ENCODE data around the gene FAIM2.

The FAIM2 gene

DNA sequence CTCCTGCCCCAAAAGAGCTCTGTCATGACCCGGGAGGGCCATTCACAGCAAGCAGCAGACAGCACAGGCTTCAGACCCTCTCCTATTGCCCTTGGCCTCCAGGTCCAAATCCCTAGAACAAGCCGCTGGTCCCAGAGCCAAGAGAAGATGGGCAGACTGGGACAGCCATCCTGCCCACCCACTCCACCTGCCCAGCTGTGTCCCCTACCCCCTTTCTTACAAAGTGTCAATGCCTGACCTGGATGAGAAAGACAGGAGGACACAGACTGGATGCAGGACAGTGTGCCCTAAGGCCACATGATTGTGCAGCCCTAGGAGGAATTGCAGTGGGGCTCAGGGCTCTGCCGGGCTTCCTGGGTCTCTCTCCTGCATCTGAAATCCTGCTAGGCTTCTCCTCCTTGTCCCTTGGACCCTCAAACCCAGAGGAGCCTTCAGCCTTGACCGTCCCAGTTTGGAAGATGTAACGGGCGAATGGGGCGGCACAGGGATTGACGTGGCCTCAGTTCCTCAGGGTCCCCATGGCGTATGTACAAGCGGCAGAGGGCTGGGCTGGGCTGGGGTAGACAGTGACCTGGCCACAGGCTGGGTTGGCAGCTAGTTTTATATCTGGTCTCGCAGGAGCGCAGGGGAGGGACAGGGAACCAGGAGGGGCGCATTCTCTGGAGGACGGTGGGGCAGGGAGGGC is 33.7 kb downstream of the FAIM2 start:
- H3K4me1 ChIP-seq (ENCODE audit: low read depth, poor library complexity, severe bottlenecking) = no peaks in the 10 kb centered on the region
- no peaks in the 10 kb centered on the region for H3K36me3 ChIP-seq (ENCODE audit: insufficient read depth)
- H3K27me3 ChIP-seq (ENCODE audit: insufficient read depth, low read depth) = no peaks in the 10 kb centered on the region; the same call in 1 of the 2 replicates
- no peaks in the 10 kb centered on the region for H3K79me2 ChIP-seq (ENCODE audit: insufficient read depth, low read depth)
- no peak overlapping the region for H2AFZ ChIP-seq (ENCODE audit: low read depth)
- no peak overlapping the region for H3K4me3 ChIP-seq (IDR thresholded peaks at IDR 0.05; ENCODE audit: insufficient read depth, low read depth, low read length)
- TF ChIP-seq, protein P1, sequence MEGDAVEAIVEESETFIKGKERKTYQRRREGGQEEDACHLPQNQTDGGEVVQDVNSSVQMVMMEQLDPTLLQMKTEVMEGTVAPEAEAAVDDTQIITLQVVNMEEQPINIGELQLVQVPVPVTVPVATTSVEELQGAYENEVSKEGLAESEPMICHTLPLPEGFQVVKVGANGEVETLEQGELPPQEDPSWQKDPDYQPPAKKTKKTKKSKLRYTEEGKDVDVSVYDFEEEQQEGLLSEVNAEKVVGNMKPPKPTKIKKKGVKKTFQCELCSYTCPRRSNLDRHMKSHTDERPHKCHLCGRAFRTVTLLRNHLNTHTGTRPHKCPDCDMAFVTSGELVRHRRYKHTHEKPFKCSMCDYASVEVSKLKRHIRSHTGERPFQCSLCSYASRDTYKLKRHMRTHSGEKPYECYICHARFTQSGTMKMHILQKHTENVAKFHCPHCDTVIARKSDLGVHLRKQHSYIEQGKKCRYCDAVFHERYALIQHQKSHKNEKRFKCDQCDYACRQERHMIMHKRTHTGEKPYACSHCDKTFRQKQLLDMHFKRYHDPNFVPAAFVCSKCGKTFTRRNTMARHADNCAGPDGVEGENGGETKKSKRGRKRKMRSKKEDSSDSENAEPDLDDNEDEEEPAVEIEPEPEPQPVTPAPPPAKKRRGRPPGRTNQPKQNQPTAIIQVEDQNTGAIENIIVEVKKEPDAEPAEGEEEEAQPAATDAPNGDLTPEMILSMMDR (conservative IDR thresholded peaks at IDR 0.05; ENCODE audit: low read depth, low read length) = no peak
- no peak overlapping the region for H3K27ac ChIP-seq
- no peaks in the 10 kb centered on the region for H4K20me1 ChIP-seq (ENCODE audit: insufficient read depth)
- no peak overlapping the region for H3K9ac ChIP-seq
- no peak overlapping the region for H3K4me2 ChIP-seq

DNA sequence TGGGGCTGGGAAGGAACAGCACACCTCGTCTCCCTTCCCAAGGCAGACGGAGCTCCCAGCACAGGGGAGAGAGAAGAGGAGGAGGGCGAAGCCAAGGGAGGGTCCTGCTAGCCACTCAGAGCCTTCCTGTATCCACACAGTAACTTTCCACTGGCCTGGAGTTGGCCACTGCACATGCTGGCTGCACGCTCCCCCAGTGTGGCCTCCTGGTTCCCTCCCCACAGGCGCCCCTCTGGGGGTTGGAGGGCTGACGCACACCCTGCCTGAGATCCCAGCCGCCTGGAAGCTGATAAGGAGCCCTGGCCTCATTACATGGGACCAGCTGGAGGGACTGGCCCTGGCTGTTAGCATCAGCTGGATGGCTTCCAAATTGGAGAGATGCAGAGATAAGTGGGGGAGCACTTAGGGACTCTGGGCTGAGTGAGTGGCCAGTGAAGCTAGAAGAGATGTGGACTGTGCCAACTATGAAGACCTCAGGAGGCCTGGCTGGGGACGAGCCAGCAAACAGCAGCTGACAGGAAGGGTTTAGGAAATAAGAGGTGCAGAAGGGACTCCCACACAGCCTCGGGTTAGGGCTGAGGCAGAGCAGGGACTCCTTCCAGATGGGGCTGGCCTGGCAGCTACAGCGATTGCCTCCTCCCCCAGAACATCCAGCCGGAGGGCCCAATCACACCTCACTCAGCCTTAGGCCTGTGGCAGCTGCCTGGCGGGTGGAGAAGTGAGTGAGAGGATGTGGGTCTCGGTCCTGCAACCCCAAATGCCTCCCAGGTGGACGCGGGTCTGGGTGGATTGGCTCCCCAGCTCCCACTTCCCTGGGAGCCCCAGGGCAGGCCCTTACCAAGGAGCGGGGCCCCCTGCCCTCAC is 34.5 kb downstream of the FAIM2 start:
- Histone ChIP-seq H3K36me3 (ENCODE audit: insufficient read depth) (no peaks in the 10 kb centered on the region), H3K4me1 (ENCODE audit: low read depth, poor library complexity, severe bottlenecking) (no peaks in the 10 kb centered on the region), H3K9ac (no peak overlapping the region), H3K27ac (no peak overlapping the region), H3K79me2 (ENCODE audit: insufficient read depth, low read depth) (no peaks in the 10 kb centered on the region), H2AFZ (ENCODE audit: low read depth) (no peak overlapping the region), H3K27me3 (ENCODE audit: insufficient read depth, low read depth) (no peaks in the 10 kb centered on the region; the same call in 1 of the 2 replicates), H3K4me3 (IDR thresholded peaks at IDR 0.05; ENCODE audit: insufficient read depth, low read depth, low read length) (no peak overlapping the region), H4K20me1 (ENCODE audit: insufficient read depth) (no peaks in the 10 kb centered on the region), H3K4me2 (no peak overlapping the region)
- TF ChIP-seq, protein P1 (conservative IDR thresholded peaks at IDR 0.05; ENCODE audit: low read depth, low read length) = no peak

DNA sequence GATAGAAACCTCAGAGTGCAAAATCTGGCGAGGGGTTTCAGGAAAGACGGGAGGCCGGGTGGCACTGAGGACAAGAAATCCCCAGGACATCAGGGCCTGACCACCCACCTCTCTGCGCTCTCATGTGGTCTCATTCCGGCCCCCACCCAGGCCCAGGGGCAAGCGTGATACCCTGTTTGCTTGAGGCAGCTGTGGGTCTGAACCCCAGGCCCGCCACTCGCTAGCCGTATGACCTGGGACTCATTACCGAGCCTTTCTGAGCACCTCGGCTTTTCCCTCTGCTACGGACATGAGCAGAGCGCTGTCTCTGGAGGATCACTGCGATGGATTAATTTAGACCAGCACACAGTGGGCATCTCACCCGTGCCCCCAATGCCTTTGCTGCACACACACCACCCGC is 35.3 kb downstream of the FAIM2 start:
- no peaks in the 10 kb centered on the region for H3K4me1 ChIP-seq (ENCODE audit: low read depth, poor library complexity, severe bottlenecking)
- H3K9ac ChIP-seq = no peak overlapping the region
- TF ChIP-seq, protein P1 (conservative IDR thresholded peaks at IDR 0.05; ENCODE audit: low read depth, low read length) = no peak
- H3K36me3 ChIP-seq (ENCODE audit: insufficient read depth) = no peaks in the 10 kb centered on the region
- no peak overlapping the region for H3K4me3 ChIP-seq (IDR thresholded peaks at IDR 0.05; ENCODE audit: insufficient read depth, low read depth, low read length)
- no peak overlapping the region for H3K27ac ChIP-seq
- H4K20me1 ChIP-seq (ENCODE audit: insufficient read depth) = no peaks in the 10 kb centered on the region
- no peaks in the 10 kb centered on the region for H3K79me2 ChIP-seq (ENCODE audit: insufficient read depth, low read depth)
- no peaks in the 10 kb centered on the region; the same call in 1 of the 2 replicates for H3K27me3 ChIP-seq (ENCODE audit: insufficient read depth, low read depth)
- H3K4me2 ChIP-seq = no peak overlapping the region
- H2AFZ ChIP-seq (ENCODE audit: low read depth) = no peak overlapping the region

DNA sequence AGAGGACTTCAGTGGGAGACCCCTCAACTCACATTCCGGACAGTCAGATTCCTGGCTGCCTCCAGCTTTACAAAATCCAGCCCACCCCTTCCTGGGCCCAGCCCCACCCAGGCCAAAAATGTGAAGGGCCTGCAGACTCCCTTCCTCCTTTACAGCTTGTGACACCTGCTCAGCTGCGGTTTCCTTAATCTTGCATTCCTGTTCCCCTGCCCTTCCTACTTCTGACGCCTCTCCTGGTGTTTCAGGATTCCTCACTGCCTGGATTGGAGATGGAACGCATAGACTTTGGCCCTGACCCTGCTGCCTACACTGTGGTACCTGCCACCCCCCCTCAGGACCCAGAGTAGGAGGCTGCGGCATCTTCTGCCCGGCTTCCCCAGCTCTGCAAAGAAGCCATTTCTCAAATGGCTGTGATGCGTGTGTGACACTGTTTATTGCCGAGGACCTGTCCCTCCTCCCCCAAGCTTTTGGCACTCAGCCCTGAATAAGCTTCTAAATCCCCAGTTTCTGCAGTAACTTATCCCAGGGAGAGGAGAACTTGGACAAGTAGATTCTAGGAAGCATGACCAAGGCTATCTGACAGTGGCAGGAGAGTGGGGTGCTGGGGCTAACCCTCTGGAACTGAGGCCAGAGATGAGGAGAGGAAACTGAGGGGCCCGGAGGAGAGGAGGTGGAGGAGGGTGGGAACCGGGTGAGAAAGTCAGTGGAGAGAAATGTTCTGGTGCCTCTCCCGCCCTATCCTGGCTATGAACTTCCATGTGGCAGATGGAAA is 35.9 kb downstream of the FAIM2 start:
- Histone ChIP-seq H2AFZ (ENCODE audit: low read depth) (0 out of 2 replicates have a peak overlapping the region, but pooled peaks have one; percentile 87), H3K79me2 (ENCODE audit: insufficient read depth, low read depth) (no peaks in the 10 kb centered on the region), H3K36me3 (ENCODE audit: insufficient read depth) (no peaks in the 10 kb centered on the region), H3K4me3 (IDR thresholded peaks at IDR 0.05; ENCODE audit: insufficient read depth, low read depth, low read length) (no peak overlapping the region), H3K9ac (no peak overlapping the region), H4K20me1 (ENCODE audit: insufficient read depth) (no peaks in the 10 kb centered on the region), H3K27me3 (ENCODE audit: insufficient read depth, low read depth) (no peaks in the 10 kb centered on the region; the same call in 1 of the 2 replicates), H3K4me1 (ENCODE audit: low read depth, poor library complexity, severe bottlenecking) (no peaks in the 10 kb centered on the region), H3K4me2 (no peak overlapping the region), H3K27ac (no peak overlapping the region)
- TF ChIP-seq, protein P1 (conservative IDR thresholded peaks at IDR 0.05; ENCODE audit: low read depth, low read length) = no peak

All from KMS-11 (cell line).